IPS-15b (cell line): ENCODE data around the gene CBX3.
"Not testable (repeated sequence)": the region's sequence is repeated elsewhere in the genome, so short reads cannot be mapped to it uniquely, and the experiment has no call there.

Experiments used
- H3K27me3 ChIP-seq: one replicate; pipeline ENCODE4 v1.6.1; 2013; ENCODE audit warnings: low read length; ENCODE audit not compliant: control insufficient read depth, insufficient read depth
- H3K36me3 ChIP-seq: one replicate; pipeline ENCODE4 v1.6.1; 2013; ENCODE audit warnings: low read length; ENCODE audit not compliant: control insufficient read depth, insufficient read depth
- H3K4me1 ChIP-seq: one replicate; pipeline ENCODE4 v1.6.1; 2013; ENCODE audit warnings: mild to moderate bottlenecking, low read length; ENCODE audit not compliant: control insufficient read depth, insufficient read depth
- H3K4me3 ChIP-seq: one replicate; pipeline ENCODE4 v1.5.1; 2013; ENCODE audit warnings: low read depth, low read length
- H3K9ac ChIP-seq: one replicate; pipeline ENCODE4 v1.6.1; 2013; ENCODE audit warnings: low read depth, mild to moderate bottlenecking, low read length
- H3K9me3 ChIP-seq: one replicate; pipeline ENCODE4 v1.6.1; 2013; ENCODE audit warnings: mild to moderate bottlenecking, low read length; ENCODE audit not compliant: control insufficient read depth, insufficient read depth

Gene CBX3

GRCh38 chr7:26160896-26161295 lies 40.6 kb upstream of the CBX3 start:
- no peaks in the 10 kb centered on the region for H3K9me3 ChIP-seq
- H3K27me3 ChIP-seq: no peaks in the 10 kb centered on the region
- no peaks in the 10 kb centered on the region for H3K36me3 ChIP-seq
- no peak overlapping the region for H3K4me3 ChIP-seq
- H3K4me1 ChIP-seq: peaks cover 15% of the 10 kb centered on the region
- no peak overlapping the region for H3K9ac ChIP-seq

DNA sequence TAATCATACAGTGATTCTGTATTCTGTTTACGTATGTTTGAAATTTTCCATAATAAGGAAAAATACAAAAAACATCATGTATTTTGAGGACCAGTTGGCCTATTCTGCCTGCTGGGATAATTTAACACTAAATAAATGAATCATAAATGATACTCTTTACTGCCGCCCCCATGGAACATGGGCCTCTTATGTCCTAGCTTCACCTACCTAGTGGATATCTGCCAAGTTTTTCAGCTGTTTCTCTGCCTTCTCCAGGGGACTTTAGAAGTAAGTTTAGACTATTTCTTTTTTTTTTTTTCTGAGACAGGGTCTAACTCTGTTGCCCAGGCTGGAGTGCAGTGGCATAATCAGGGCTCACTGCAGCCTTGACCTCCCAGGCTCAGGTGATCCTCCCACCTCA lies 39.1 kb upstream of the CBX3 start:
- Histone ChIP-seq H3K36me3 (no peaks in the 10 kb centered on the region), H3K4me1 (peaks cover 19% of the 10 kb centered on the region), H3K27me3 (no peaks in the 10 kb centered on the region), H3K4me3 (no peak overlapping the region), H3K9ac (no peak overlapping the region), H3K9me3 (no peaks in the 10 kb centered on the region)

- H3K27me3 ChIP-seq, H3K9ac ChIP-seq, H3K9me3 ChIP-seq, H3K36me3 ChIP-seq, H3K4me3 ChIP-seq: not testable (repeated sequence)
- H3K4me1 ChIP-seq: peaks cover 15% of the 10 kb centered on the region
Observed at GRCh38 chr7:26163804-26164203, 37.7 kb upstream of the CBX3 start.

GRCh38 chr7:26165950-26166683 lies 35.4 kb upstream of the CBX3 start:
- H3K9me3 ChIP-seq: no peaks in the 10 kb centered on the region
- H3K9ac ChIP-seq: no peak overlapping the region
- peaks cover 8% of the 10 kb centered on the region for H3K4me1 ChIP-seq
- no peaks in the 10 kb centered on the region for H3K27me3 ChIP-seq
- no peak overlapping the region for H3K4me3 ChIP-seq
- no peaks in the 10 kb centered on the region for H3K36me3 ChIP-seq

DNA sequence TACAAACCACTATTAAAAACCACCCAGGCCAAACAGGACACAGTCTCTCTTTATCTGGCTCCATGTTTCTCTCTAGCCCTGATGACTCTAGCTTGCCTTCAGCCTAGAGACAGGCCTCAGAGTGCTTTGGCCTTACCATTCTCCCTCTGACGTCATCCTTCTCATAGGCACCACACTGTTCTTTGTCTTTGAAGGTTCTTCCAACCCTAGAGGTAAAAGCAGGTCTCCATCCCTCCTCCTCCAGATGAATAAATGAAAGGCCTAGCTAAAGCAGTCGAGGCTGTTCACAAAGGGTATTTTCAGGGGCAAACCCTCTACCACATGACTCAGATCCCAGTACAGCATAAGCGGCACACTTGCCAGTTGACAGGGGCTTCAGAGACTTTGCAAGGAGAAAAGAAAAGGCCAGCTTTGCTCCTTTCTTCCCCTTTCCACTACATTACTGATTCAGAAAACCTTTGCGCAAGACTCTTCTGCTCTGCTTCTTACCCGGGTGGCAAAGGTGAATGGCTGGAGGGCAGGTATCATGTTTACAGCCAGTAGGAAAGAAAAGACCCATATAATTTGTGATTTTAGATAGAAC lies 34.8 kb upstream of the CBX3 start:
- H3K9ac ChIP-seq: no peak overlapping the region
- no peaks in the 10 kb centered on the region for H3K27me3 ChIP-seq
- H3K9me3 ChIP-seq: no peaks in the 10 kb centered on the region
- peaks cover 8% of the 10 kb centered on the region for H3K4me1 ChIP-seq
- no peak overlapping the region for H3K4me3 ChIP-seq
- no peaks in the 10 kb centered on the region for H3K36me3 ChIP-seq

DNA sequence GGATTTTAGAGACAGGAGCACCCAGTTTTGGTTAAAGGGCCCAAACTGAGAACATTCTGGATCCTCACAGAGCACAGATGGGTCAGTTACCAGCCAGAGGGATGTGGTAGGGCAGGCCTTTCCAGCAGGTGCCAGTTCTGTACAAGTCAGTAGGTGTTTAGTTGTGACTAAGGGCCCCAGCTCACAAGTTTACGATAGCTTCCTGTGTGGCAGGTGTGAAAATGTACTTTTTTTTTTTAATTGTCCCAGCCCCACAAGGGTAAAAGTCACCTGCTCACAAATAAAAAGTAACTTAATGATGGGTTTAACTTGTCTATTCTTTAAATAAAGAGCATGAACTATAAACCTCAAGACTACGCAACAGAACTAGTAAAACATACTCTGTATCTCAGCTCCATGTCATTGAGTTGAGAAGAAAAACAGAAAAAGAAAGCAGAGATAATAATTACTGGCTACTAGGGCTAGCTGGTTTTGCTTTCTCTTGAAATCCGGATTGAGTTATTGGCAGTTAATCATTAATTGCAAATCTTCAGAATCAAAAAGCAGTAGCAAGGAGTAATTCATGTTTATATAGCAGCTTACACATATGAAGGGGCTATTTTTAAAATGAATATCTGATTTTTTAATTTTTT lies 34.1 kb upstream of the CBX3 start:
- H3K9me3 ChIP-seq: no peaks in the 10 kb centered on the region
- H3K27me3 ChIP-seq: no peaks in the 10 kb centered on the region
- H3K9ac ChIP-seq: no peak overlapping the region
- H3K36me3 ChIP-seq: no peaks in the 10 kb centered on the region
- no peak overlapping the region for H3K4me3 ChIP-seq
- peaks cover 8% of the 10 kb centered on the region for H3K4me1 ChIP-seq

DNA sequence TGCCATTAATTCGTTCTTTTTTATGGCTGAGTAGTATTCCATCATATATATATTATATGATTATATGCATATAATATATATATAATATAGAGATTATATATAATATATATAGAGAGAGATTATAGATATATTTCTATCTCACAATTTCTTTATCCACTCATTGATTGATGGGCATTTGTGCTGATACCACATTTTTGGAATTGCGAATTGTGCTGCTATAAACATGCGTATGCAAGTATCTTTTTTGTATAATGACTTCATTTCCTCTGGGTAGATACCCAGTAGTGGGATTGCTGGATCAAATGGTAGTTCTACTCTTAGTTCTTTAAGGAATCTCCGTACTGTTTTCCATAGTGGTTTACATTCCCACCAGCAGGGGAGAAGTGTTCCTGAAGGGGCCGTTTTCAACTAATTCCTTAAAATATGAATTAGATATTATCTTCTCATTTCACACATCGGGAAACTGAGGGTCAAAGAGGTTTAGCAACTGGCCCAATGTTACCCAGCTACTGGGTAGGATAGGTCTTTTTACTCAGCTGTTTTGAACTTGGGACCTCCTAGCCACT lies 33.0 kb upstream of the CBX3 start:
- H3K36me3 ChIP-seq: no peaks in the 10 kb centered on the region
- no peak overlapping the region for H3K4me3 ChIP-seq
- no peaks in the 10 kb centered on the region for H3K27me3 ChIP-seq
- no peaks in the 10 kb centered on the region for H3K9me3 ChIP-seq
- H3K9ac ChIP-seq: no peak overlapping the region
- H3K4me1 ChIP-seq: peaks cover 8% of the 10 kb centered on the region

DNA sequence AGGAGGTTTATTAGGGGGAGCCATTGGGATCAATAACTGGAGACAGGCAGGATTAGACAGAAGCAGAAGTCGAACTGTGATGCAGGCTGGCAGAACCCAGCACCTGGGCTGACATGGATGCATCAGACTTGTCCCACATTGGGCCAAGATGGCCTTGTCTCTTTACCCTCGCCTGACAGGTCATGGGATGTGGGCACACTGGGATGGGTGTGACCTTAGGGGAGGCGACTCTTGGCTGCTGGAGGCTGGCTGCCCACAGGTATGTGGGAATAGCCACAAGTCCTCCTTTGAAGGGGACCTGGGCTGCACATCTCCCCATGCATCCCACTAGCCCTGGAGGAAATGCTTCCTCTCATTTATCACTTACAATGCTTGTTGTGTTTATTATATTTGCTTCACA lies 32.3 kb upstream of the CBX3 start:
- H3K27me3 ChIP-seq: no peaks in the 10 kb centered on the region
- no peak overlapping the region for H3K4me3 ChIP-seq
- peaks cover 8% of the 10 kb centered on the region for H3K4me1 ChIP-seq
- no peaks in the 10 kb centered on the region for H3K9me3 ChIP-seq
- H3K36me3 ChIP-seq: no peaks in the 10 kb centered on the region
- no peak overlapping the region for H3K9ac ChIP-seq

DNA sequence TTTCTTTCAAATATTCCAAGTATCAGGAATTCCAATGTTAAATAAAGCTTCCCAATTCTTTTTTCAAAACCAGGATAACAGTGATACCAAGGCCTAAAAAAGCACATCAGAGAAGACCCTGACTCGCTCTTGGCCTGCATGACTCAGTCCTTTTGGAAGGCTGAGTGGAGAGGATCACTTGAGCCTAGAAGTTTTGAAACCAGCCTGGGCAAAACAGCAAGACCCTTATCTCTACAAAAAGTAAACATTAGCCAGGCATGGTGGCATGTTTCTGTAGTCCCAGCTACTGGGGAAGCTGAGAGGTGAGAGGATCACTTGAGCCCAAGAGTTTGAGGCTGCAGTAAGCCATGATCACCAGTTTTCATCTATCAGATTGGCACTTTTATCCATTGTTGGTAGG lies 30.9 kb upstream of the CBX3 start:
- Histone ChIP-seq H3K27me3 (no peaks in the 10 kb centered on the region), H3K4me1 (peaks cover 8% of the 10 kb centered on the region), H3K36me3 (no peaks in the 10 kb centered on the region), H3K9me3 (no peaks in the 10 kb centered on the region), H3K4me3 (no peak overlapping the region), H3K9ac (no peak overlapping the region)

DNA sequence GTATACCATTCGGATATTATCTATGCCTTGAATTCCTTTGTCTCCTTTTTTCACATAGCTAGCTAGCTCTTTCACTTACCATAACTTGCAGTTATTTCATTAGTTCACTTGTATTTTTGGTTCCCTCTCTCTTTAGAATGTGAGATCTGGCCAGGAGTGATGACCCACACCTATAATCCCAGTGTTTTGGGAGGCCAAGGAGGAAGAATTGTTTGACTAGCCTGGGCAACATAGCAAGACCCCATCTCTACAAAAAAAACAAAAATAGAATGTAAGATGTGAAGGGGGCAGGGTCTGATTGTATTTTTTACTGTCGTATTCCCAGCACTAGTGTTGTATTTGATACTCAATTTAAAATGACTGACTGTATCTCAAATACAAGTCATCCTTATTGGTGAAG lies 29.9 kb upstream of the CBX3 start:
- Histone ChIP-seq H3K4me3 (no peak overlapping the region), H3K36me3 (no peaks in the 10 kb centered on the region), H3K9me3 (no peaks in the 10 kb centered on the region), H3K27me3 (no peaks in the 10 kb centered on the region), H3K4me1 (no peaks in the 10 kb centered on the region), H3K9ac (no peak overlapping the region)

- Histone ChIP-seq H3K27me3 (no peaks in the 10 kb centered on the region), H3K4me1 (no peaks in the 10 kb centered on the region), H3K9ac (no peak overlapping the region), H3K36me3 (no peaks in the 10 kb centered on the region), H3K4me3 (no peak overlapping the region), H3K9me3 (no peaks in the 10 kb centered on the region)
Observed at GRCh38 chr7:26172048-26172447, 29.5 kb upstream of the CBX3 start.

- H3K4me1 ChIP-seq, H3K9ac ChIP-seq, H3K9me3 ChIP-seq, H3K27me3 ChIP-seq, H3K4me3 ChIP-seq: not testable (repeated sequence)
- H3K36me3 ChIP-seq: peaks cover 10% of the 10 kb centered on the region
Observed at GRCh38 chr7:26175903-26176302, 25.6 kb upstream of the CBX3 start.
